Stimulated activated CD4-positive, alpha-beta T cell treated with anti-CD3 and anti-CD28 coated beads, Interleukin-4, amount 100 ng/mL, for 24 hours (primary cell): ENCODE measurements around the gene DISC1.
"Not testable (repeated sequence)": the region's sequence is repeated elsewhere in the genome, so short reads cannot be mapped to it uniquely, and the experiment has no call there.

Experiments
- DNase-seq: peaks from one replicate; pipeline ENCODE4 v3.0.0-alpha.2; 2020

The DISC1 gene

DNA sequence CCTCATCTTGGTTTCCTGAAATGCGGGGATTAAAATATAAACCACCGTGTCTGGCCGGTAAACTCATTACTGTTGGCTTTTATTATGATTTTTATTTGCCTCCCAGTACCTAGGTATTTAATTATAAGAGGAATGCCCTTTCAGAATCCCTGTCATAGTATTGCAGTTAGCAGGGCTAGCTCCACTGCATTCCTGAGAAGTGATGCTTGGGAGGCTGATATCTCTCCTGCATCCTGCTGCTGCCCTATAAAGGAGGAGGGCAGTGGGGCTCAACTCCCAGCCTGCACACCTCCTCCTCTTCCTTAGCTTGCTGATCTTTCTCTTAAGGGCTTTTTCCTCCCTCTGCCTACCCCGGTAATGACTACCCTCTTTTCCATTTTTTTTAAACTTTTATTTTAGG is 19.9 kb upstream of the DISC1 start:
- no peak for DNase-seq

DNA sequence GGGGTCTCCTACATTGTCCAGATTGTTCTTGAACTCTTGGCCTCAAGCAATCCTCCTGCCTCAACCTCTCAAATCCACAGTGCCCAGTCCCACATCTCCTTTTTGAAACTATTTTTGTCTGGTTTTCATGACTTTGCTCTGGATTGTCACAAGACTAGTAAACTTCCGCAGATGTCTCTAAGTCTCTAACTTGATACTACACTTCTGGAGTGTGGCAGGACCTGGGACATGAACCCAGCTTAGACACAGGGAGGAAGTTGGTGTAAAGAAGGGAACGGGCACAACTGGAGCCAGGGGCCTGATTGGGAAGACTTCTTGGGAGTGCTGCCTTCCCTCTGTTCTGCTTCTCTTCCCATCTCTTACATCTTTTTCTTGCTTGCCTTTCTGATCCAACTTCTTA is 16.2 kb upstream of the DISC1 start:
- DNase-seq = no peak

DNA sequence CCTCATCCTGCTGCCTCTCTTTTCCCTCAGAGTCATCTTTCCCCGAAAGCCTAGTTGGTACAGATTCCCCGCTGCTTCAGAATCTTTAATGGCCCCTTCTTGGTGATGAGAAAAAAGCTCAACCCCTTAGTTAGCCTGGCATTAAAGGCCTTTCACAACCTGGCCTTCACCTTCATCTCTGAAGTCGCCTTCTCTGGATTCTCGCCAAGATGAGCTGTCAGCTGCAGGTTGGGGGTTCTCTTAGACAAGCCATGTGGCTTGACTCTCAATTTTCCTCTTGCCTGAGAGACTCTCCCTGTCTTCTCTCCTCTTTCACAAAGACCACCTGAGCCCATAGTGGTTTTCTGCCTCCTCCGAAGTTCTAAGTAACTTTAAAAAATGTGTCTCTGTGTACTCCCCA is 15.5 kb upstream of the DISC1 start:
- no peak for DNase-seq

GRCh38 chr1:231611851-231612250 is 14.7 kb upstream of the DISC1 start:
- no peak for DNase-seq

DNA sequence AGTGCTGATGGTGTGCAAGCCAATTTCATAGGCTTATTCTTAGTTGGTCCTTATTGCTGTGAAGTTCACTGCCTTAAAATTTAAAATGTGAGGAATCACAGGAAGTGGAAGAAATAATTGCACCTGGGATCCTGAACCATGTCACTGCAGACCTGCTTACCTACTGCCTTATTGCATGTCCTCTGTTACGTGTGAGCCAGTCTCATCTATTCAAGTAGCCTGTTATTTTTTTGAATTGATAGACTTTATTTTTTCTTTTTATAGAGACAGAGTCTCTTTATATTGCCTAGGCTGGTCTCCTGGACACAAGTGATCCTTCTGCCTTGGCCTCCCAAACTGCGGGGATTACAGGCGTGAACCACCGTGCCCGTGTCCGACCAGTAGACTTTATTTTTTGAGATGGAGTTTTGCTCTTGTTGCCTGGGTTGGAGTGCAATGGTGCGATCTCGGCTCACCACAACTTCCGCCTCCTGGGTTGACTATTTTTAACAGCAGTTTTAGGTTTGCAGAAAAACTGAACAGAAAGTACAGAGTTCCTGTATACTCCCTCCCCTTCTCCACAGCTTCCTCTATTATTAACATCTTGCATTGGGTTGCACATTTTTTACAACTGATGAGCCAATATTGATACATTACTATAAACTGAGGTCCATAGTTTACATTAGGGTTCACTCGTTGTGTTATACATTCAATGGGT is 14.0 kb upstream of the DISC1 start:
- no peak for DNase-seq

- no peak for DNase-seq
These were observed 12.9 kb upstream of the DISC1 start for GRCh38 chr1:231613419-231614349.

GRCh38 chr1:231616667-231617066 is 9.9 kb upstream of the DISC1 start:
- DNase-seq = no peak

- DNase-seq = no peak
These were observed 7.9 kb upstream of the DISC1 start for GRCh38 chr1:231618609-231619256.

DNA sequence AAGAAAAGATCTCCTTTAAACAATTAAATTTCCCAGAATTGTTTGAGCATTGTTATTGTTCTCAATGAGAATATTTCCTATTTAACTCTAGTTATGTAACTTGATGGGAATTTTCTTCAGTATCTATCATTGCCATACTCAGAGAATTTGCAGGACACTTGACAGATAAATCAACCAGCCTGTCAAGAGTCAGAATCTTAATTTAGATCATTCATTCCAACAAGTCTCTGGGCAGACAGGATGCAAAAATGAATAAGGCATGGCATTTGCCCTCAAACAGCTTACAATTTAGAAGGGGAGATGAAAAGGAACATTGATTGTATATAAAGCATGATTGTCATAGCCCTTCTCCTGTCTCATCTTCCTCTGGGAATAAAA is 7.3 kb upstream of the DISC1 start:
- DNase-seq = no peak

DNA sequence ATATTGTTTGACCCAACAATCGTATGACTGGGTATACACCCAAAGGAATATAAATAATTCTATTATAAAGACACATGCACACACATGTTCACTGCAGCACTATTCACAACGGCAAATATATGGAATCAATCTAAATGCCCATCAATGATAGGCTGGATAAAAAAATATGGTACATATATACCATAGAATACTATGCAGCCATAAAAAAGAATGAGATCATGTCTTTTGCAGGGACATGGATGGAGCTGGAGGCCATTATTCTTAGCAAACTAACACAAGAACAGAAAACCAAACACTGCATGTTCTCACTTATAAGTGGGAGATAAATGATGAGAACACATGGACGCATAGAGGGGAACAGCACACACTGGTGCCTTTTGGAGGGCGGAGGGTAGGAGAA is 1.5 kb upstream of the DISC1 start:
- DNase-seq = not testable (repeated sequence)

DNA sequence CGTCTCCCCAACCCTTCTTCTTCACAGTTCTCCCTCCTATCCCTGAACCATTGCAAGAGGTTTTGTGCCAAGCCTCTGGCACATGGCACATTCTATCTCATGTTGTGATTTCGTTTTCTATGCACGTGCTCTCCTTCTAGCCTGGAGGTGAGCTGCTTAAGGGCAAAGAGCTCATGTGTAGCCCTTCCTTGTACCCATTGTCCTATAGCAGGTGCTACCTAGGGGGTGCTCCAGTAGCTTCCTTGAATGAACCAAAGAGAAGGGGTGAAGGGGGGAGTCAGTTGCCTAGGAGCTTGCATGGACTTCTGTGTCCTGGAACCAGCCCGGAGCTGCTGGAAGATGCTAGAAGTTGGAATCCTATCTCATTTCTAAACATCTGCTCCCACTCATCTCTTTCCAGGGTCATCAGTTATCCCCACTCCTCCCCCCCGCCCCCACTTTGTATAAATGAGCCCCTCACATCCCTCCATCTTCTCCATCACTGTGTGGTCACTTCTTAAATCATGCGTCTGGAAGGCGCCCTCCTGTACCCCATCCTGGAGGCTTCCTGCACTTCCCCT is 535 bp upstream of the DISC1 start:
- no peak for DNase-seq

DNA sequence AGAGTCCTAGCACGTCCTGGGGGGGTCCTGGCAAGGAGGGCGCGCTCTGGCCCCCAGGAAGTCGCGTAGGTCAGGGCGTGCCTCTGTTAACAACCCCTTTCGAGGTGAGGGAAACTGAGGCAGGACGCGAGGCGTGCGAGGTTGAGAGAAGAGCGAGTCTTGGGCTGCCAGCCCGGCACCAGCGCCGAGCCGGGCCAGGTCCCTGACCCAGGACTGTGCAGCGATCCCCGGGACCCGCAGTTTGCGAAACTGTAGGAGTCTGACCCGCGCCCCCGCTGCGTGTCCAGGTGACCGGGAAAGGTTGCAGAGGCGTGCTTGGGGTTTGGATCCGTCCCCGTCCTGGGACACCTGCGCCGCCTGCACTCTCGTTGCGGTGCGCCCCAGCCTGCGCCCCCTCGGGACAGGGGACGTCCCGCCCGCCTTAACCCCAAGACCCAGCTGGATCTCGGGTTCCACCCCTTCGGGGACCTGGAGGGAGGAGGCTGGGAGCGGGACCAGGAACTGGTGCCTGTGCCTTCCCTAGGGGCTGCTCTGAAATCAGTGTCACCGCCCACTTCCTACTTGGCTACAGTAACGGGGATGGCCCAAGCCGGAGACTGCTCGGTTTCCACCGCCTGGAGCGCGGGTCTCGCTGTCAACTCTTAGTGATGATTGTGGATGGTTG is 493 bp downstream of the DISC1 start:
- peak; percentile 33 for DNase-seq

- peak; percentile 69 for DNase-seq
These were observed 1.8 kb downstream of the DISC1 start for GRCh38 chr1:231628207-231628876.

GRCh38 chr1:231629132-231629531 is 2.5 kb downstream of the DISC1 start:
- no peak for DNase-seq

DNA sequence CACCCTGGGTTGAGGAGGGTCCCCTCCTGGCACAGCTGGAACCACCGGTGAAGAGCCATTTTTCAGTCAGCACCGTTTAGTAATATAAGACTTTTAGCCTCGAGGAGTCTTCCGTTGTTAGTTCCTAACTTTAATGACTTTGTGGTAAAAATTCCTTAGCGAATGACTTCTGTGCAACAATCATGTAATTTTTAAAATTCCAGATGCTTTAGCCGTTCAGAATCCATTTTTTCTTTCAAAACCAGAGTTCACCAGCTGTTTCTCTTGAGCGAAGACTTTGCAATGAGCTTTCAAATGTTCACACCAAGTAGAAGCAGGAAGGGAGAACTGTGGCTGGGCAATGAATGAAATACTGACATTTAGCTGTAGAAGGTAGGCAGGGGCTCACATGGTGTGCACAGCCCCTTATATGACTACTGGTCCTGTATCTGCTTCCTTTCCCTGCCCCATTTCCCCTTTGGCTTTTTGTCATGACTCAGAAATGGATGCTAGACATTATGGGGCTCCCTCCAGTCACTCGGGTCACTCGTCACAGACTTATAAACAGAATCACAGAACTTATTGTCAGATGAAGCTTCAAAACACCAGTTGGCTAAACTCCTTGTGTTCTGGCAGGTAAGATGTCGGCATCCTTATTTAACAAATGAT is 4.1 kb downstream of the DISC1 start:
- DNase-seq = no peak

GRCh38 chr1:231631717-231632116 is 5.1 kb downstream of the DISC1 start:
- no peak for DNase-seq

GRCh38 chr1:231632119-231632518 is 5.5 kb downstream of the DISC1 start:
- no peak for DNase-seq

DNA sequence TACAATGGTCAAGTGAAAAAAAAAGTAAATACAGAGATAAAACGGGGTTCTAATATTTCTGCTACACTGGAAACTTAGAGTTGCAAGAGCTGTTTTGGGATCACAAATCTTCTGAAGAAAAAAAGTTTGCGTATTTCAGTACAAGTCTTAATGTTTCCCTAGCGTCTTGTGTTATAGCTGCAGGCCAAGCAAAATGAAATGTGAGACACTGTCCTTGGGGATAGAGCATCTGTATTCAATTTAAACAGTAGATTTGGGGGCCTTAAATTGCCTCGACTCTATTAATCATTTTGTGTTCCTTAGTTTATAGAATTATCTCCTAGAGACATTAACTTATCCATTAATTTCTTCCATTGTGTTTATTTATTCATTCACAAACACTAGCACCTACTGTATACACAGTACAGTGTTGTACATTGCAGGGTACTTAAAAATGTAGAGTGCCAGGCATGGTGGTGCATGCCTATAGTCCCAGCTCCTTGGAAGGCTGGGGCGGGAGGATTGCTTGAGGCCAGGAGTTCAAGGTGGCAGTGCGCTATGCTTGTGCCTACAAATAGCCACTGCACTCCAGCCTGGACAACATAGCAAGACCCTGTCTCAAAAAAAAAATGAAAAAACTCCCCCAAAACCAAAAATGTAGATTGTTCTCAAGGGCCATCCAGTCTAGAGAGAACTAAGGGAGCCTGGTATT is 7.9 kb downstream of the DISC1 start:
- no peak for DNase-seq

DNA sequence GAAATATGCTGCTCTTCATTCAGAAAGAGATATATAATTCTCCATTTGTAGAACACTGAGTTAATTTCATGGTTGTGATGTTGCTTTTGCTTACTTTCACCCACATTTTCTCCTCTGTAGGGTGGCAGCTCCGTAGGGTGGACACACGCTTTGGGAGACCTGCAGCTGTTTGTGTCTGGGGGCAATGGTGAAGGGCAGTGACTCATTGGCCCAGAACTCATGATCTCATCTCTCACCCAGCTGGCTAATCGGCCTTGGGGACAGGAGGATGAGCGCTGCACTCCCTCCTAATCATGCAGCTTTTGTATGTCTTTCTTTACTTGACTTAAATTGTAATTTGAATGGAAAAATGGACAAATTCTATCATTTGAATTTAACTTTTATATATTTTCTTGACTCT is 9.6 kb downstream of the DISC1 start:
- no peak for DNase-seq

- not testable (repeated sequence) for DNase-seq
These were observed 10.3 kb downstream of the DISC1 start for GRCh38 chr1:231636922-231637321.

DNA sequence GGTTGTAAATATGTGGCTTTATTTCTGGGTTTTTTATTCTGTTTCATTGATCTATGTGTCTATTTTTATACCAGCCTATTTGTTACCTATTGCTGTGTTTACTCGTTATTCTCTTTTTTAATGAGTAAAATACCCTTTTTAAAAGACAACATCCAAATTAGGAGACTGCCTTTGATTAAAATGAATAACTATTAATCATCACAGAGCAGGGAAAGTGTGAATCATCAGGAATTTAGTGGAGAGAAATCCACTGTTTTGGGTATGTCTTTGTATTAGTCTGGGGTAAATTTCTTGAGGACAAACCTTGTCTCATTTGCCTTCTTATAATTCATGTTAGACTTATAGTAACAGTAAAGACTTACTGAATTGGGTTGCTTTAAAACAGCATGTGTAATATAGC is 12.1 kb downstream of the DISC1 start:
- no peak for DNase-seq
